ENCODE data around the gene PMM1. TPM values are rescaled to one million over a fixed set of nuclear protein-coding genes. Genes with fewer than 3 reads are reported as not detected.

The PMM1 gene
- total and polyA plus RNA-seq, 2 of the 13 experiments (the other 11 are each of a cell fraction or from before 2014, with no cell fraction given) = 17.8 to 95.6 TPM

DNA sequence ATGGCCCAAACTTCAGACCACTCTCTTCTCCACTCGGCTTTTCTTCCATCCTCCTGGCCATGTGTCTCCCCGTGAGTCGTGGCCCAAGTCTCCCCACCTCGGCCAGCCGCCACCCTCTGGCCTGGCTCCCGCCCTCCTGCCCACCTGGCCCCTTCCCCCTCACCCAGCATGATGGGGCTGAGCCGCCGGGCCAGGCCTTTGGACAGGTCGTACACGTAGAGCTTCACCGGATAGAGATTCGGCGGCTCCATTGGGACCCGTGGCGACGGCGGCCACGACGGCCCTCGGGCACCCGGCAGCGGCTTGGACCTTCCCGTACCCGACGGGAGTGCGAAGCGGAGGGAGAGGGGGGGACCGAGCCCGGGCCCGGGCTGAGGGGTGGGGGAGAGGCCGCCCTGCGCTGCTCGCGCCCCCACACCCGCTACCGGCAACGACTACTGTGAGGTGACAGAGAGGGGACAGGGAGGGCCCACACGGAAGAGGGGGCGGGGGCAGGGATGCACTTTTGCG, 31.0 kb upstream of the PMM1 start, which contains the start of gene DESI1 (continued):
- TF ChIP-seq, protein P1, sequence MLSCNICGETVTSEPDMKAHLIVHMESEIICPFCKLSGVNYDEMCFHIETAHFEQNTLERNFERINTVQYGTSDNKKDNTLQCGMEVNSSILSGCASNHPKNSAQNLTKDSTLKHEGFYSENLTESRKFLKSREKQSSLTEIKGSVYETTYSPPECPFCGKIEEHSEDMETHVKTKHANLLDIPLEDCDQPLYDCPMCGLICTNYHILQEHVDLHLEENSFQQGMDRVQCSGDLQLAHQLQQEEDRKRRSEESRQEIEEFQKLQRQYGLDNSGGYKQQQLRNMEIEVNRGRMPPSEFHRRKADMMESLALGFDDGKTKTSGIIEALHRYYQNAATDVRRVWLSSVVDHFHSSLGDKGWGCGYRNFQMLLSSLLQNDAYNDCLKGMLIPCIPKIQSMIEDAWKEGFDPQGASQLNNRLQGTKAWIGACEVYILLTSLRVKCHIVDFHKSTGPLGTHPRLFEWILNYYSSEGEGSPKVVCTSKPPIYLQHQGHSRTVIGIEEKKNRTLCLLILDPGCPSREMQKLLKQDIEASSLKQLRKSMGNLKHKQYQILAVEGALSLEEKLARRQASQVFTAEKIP (CRISPR knock-in tag; IDR thresholded peaks at IDR 0.05; ENCODE audit: borderline replicate concordance) = no peak
- TF ChIP-seq SIX4 (CRISPR knock-in tag; IDR thresholded peaks at IDR 0.05) (no peak), PAWR (CRISPR knock-in tag; IDR thresholded peaks at IDR 0.05; ENCODE audit: borderline replicate concordance) (no peak), ZNF556 (CRISPR knock-in tag; IDR thresholded peaks at IDR 0.05; ENCODE audit: borderline replicate concordance) (no peak), KMT2A (CRISPR knock-in tag; IDR thresholded peaks at IDR 0.05) (peak; percentile 56; the same call in 1 of the 2 replicates), ZNF558 (CRISPR knock-in tag; IDR thresholded peaks at IDR 0.05; ENCODE audit: borderline replicate concordance) (peak; percentile 16; the same call in 1 of the 2 replicates), ZNF496 (CRISPR knock-in tag; IDR thresholded peaks at IDR 0.05; ENCODE audit: insufficient replicate concordance) (no peak), ZNF20 (CRISPR knock-in tag; IDR thresholded peaks at IDR 0.05) (no peak), ARNT (IDR thresholded peaks at IDR 0.05) (no peak), ZNF883 (CRISPR knock-in tag; IDR thresholded peaks at IDR 0.05; ENCODE audit: not compliant biosample characterization) (peak; percentile 64), RNF2 (conservative IDR thresholded peaks at IDR 0.05; ENCODE audit: low read depth) (no peak), ZNF253 (CRISPR knock-in tag; IDR thresholded peaks at IDR 0.05; ENCODE audit: borderline replicate concordance) (peak; percentile 72; the same call in 1 of the 2 replicates), EED (CRISPR knock-in tag; IDR thresholded peaks at IDR 0.05) (0 out of 2 replicates have a peak, but pooled peaks have one; percentile 5), PRMT3 (CRISPR knock-in tag; IDR thresholded peaks at IDR 0.05; ENCODE audit: borderline replicate concordance, low read depth) (no peak), FOXK2 (IDR thresholded peaks at IDR 0.05) (no peak), ZNF33A (CRISPR knock-in tag; IDR thresholded peaks at IDR 0.05; ENCODE audit: borderline replicate concordance) (no peak), NFKB2 (CRISPR knock-in tag; IDR thresholded peaks at IDR 0.05; ENCODE audit: borderline replicate concordance) (no peak; the same call in 1 of the 2 replicates), ZNF598 (CRISPR knock-in tag; IDR thresholded peaks at IDR 0.05; ENCODE audit: borderline replicate concordance) (peak; percentile 35; the same call in 1 of the 2 replicates), ZNF562 (CRISPR knock-in tag; IDR thresholded peaks at IDR 0.05; ENCODE audit: borderline replicate concordance) (no peak)
- TF ChIP-seq, protein P2, sequence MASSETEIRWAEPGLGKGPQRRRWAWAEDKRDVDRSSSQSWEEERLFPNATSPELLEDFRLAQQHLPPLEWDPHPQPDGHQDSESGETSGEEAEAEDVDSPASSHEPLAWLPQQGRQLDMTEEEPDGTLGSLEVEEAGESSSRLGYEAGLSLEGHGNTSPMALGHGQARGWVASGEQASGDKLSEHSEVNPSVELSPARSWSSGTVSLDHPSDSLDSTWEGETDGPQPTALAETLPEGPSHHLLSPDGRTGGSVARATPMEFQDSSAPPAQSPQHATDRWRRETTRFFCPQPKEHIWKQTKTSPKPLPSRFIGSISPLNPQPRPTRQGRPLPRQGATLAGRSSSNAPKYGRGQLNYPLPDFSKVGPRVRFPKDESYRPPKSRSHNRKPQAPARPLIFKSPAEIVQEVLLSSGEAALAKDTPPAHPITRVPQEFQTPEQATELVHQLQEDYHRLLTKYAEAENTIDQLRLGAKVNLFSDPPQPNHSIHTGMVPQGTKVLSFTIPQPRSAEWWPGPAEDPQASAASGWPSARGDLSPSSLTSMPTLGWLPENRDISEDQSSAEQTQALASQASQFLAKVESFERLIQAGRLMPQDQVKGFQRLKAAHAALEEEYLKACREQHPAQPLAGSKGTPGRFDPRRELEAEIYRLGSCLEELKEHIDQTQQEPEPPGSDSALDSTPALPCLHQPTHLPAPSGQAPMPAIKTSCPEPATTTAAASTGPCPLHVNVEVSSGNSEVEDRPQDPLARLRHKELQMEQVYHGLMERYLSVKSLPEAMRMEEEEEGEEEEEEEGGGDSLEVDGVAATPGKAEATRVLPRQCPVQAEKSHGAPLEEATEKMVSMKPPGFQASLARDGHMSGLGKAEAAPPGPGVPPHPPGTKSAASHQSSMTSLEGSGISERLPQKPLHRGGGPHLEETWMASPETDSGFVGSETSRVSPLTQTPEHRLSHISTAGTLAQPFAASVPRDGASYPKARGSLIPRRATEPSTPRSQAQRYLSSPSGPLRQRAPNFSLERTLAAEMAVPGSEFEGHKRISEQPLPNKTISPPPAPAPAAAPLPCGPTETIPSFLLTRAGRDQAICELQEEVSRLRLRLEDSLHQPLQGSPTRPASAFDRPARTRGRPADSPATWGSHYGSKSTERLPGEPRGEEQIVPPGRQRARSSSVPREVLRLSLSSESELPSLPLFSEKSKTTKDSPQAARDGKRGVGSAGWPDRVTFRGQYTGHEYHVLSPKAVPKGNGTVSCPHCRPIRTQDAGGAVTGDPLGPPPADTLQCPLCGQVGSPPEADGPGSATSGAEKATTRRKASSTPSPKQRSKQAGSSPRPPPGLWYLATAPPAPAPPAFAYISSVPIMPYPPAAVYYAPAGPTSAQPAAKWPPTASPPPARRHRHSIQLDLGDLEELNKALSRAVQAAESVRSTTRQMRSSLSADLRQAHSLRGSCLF (CRISPR knock-in tag; IDR thresholded peaks at IDR 0.05; ENCODE audit: borderline replicate concordance) = no peak; the same call in 1 of the 2 replicates
- TF ChIP-seq, protein P3, sequence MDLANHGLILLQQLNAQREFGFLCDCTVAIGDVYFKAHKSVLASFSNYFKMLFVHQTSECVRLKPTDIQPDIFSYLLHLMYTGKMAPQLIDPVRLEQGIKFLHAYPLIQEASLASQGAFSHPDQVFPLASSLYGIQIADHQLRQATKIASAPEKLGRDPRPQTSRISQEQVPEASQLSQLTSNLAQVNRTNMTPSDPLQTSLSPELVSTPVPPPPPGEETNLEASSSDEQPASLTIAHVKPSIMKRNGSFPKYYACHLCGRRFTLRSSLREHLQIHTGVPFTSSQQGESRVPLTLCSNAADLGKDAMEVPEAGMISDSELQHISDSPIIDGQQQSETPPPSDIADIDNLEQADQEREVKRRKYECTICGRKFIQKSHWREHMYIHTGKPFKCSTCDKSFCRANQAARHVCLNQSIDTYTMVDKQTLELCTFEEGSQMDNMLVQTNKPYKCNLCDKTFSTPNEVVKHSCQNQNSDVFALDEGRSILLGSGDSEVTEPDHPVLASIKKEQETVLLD (CRISPR knock-in tag; IDR thresholded peaks at IDR 0.05; ENCODE audit: low read depth) = peak; percentile 65

All from HepG2 (cell line).